ENCODE results near the gene LHX5.

The LHX5 gene

GRCh38 chr12:113468365-113469223 is 3.1 kb downstream of the LHX5 start:
- Histone ChIP-seq H3K4me3 (ENCODE audit: low read depth, low read length) (no peak overlapping the region), H3K9me3 (ENCODE audit: severe bottlenecking) (peaks cover 11% of the 10 kb centered on the region), H3K36me3 (no peaks in the 10 kb centered on the region), H3K27me3 (ENCODE audit: insufficient read depth, low read depth, severe bottlenecking) (peaks cover 27% of the 10 kb centered on the region), H3K27ac (no peak overlapping the region)
- DNase-seq, result no peak
- TF ChIP-seq CTCF (IDR thresholded peaks at IDR 0.05; ENCODE audit: low read depth, low read length), result no peak

- Histone ChIP-seq H3K27ac (no peak overlapping the region), H3K9me3 (ENCODE audit: severe bottlenecking) (peaks cover 11% of the 10 kb centered on the region), H3K4me3 (ENCODE audit: low read depth, low read length) (no peak overlapping the region), H3K36me3 (no peaks in the 10 kb centered on the region), H3K27me3 (ENCODE audit: insufficient read depth, low read depth, severe bottlenecking) (peaks cover 32% of the 10 kb centered on the region)
- TF ChIP-seq CTCF (IDR thresholded peaks at IDR 0.05; ENCODE audit: low read depth, low read length), result no peak
- no peak for DNase-seq
Measured at GRCh38 chr12:113467502-113468364, 3.9 kb downstream of the LHX5 start.

- DNase-seq, result no peak
- TF ChIP-seq CTCF (IDR thresholded peaks at IDR 0.05; ENCODE audit: low read depth, low read length), result no peak
- H3K9me3 ChIP-seq (ENCODE audit: severe bottlenecking), result peaks cover 11% of the 10 kb centered on the region
- no peaks in the 10 kb centered on the region for H3K36me3 ChIP-seq
- no peak overlapping the region for H3K4me3 ChIP-seq (ENCODE audit: low read depth, low read length)
- peaks cover 32% of the 10 kb centered on the region for H3K27me3 ChIP-seq (ENCODE audit: insufficient read depth, low read depth, severe bottlenecking)
- H3K27ac ChIP-seq, result no peak overlapping the region
Measured at GRCh38 chr12:113467142-113467501, 4.5 kb downstream of the LHX5 start.

GRCh38 chr12:113466454-113467141 is 5.1 kb downstream of the LHX5 start:
- Histone ChIP-seq H3K4me3 (ENCODE audit: low read depth, low read length) (no peak overlapping the region), H3K36me3 (no peaks in the 10 kb centered on the region), H3K9me3 (ENCODE audit: severe bottlenecking) (peaks cover 11% of the 10 kb centered on the region), H3K27me3 (ENCODE audit: insufficient read depth, low read depth, severe bottlenecking) (peaks cover 32% of the 10 kb centered on the region), H3K27ac (no peak overlapping the region)
- DNase-seq, result no peak
- no peak for TF ChIP-seq CTCF (IDR thresholded peaks at IDR 0.05; ENCODE audit: low read depth, low read length)

- no peak for TF ChIP-seq CTCF (IDR thresholded peaks at IDR 0.05; ENCODE audit: low read depth, low read length)
- peaks cover 32% of the 10 kb centered on the region for H3K27me3 ChIP-seq (ENCODE audit: insufficient read depth, low read depth, severe bottlenecking)
Measured at GRCh38 chr12:113465808-113466453, 5.7 kb downstream of the LHX5 start.

More at GRCh38 chr12:113465808-113466453, 5.7 kb downstream of the LHX5 start:
- Histone ChIP-seq H3K27ac (no peak overlapping the region), H3K4me3 (ENCODE audit: low read depth, low read length) (no peak overlapping the region), H3K9me3 (ENCODE audit: severe bottlenecking) (peaks cover 11% of the 10 kb centered on the region), H3K36me3 (no peaks in the 10 kb centered on the region)
- no peak for DNase-seq

All from WERI-Rb-1 (cell line).